Measurements from ENCODE around the gene BTNL9. TPM values are rescaled to one million over a fixed set of nuclear protein-coding genes. Genes with fewer than 3 reads are reported as not detected.

BTNL9 gene
- total and polyA plus RNA-seq, 8 donors: 11.0 to 56.1 (median 18.7) TPM

DNA sequence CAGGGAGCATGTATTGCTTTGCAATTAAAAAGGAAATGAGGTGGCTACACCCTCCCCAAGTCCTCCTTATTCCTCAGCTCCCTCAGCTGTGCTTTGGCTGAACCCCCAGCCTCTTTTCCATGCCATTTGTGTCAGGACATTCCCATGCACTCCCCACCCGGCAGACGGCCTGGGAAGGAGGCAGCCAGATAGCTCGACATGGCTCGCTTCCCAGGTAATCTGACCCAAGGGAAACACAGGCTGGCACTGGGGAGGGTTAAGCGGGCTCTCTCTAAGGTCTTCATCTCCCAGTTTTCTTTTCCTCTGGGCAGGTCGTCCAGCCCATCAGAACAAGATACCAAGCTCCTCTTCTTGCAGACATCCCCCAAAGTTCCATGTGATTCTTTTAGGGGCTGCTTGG lies 31.2 kb downstream of the BTNL9 start:
- TF ChIP-seq, protein P1, sequence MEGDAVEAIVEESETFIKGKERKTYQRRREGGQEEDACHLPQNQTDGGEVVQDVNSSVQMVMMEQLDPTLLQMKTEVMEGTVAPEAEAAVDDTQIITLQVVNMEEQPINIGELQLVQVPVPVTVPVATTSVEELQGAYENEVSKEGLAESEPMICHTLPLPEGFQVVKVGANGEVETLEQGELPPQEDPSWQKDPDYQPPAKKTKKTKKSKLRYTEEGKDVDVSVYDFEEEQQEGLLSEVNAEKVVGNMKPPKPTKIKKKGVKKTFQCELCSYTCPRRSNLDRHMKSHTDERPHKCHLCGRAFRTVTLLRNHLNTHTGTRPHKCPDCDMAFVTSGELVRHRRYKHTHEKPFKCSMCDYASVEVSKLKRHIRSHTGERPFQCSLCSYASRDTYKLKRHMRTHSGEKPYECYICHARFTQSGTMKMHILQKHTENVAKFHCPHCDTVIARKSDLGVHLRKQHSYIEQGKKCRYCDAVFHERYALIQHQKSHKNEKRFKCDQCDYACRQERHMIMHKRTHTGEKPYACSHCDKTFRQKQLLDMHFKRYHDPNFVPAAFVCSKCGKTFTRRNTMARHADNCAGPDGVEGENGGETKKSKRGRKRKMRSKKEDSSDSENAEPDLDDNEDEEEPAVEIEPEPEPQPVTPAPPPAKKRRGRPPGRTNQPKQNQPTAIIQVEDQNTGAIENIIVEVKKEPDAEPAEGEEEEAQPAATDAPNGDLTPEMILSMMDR (IDR thresholded peaks at IDR 0.05): no peak
- H3K4me3 ChIP-seq: no peak overlapping the region
- DNase-seq (no peak), ATAC-seq (no peak)
- H3K36me3 ChIP-seq: no peaks in the 10 kb centered on the region
- H3K9me3 ChIP-seq: peaks cover 0 to 2% of the 10 kb centered on the region in 2 donors
- peaks cover 4 to 51% of the 10 kb centered on the region in 2 donors for H3K27me3 ChIP-seq
- no peaks in the 10 kb centered on the region for H3K4me1 ChIP-seq
- intact Hi-C loops (cut with DNase I): no loop called here
- H3K27ac ChIP-seq: no peak overlapping the region

DNA sequence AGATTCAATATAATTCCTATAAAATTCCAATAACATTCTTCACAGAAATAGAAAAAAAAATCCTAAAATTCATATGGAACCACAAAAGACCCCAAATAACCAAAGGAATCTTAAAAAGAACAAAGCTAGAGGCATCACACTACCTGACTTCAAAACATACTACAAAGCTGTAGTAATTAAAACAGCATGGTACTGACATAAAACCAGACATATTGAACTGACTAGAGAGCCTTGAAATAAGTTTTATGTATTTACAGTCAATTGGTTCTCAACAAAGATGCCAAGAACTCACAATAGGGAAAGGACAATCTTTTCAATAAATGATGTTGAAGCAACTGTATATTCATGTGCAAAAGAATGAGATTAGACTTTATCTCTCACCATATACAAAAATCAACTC lies 36.9 kb downstream of the BTNL9 start:
- ATAC-seq (no peak), DNase-seq (no peak)
- no peak overlapping the region for H3K27ac ChIP-seq
- no peaks in the 10 kb centered on the region for H3K4me1 ChIP-seq
- H3K9me3 ChIP-seq: peaks cover 0 to 12% of the 10 kb centered on the region in 2 donors
- H3K27me3 ChIP-seq: peaks cover 0 to 18% of the 10 kb centered on the region in 2 donors
- intact Hi-C loops (cut with DNase I): no loop called here
- H3K4me3 ChIP-seq: no peak overlapping the region
- H3K36me3 ChIP-seq: no peaks in the 10 kb centered on the region
- TF ChIP-seq, protein P1 (IDR thresholded peaks at IDR 0.05): no peak

DNA sequence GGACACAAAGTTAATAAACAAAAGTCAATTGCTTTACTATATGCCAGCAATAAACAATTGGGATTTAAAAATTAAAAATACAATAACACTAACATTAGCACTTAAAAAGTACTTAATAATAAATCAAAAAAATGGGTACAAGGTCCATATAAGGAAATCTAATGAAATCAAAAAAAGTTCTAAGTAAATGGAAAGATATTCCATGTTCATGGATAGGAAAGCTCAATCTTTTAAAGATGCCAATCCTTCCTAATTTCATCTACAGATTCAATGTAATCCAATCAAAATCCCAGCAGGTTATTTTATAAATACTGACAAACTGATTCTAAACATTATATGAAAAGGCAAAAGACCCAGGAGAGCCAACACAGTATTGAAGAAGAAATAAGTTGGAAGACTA lies 41.9 kb downstream of the BTNL9 start:
- Histone ChIP-seq H3K36me3 (no peaks in the 10 kb centered on the region), H3K9me3 (peaks cover 0 to 3% of the 10 kb centered on the region in 2 donors), H3K27me3 (peaks cover 0 to 45% of the 10 kb centered on the region in 2 donors), H3K4me1 (no peaks in the 10 kb centered on the region), H3K27ac (no peak overlapping the region), H3K4me3 (no peak overlapping the region)
- TF ChIP-seq, protein P1 (IDR thresholded peaks at IDR 0.05): no peak
- no peak for ATAC-seq
- intact Hi-C loops (cut with DNase I): no loop called here
- DNase-seq: no peak

DNA sequence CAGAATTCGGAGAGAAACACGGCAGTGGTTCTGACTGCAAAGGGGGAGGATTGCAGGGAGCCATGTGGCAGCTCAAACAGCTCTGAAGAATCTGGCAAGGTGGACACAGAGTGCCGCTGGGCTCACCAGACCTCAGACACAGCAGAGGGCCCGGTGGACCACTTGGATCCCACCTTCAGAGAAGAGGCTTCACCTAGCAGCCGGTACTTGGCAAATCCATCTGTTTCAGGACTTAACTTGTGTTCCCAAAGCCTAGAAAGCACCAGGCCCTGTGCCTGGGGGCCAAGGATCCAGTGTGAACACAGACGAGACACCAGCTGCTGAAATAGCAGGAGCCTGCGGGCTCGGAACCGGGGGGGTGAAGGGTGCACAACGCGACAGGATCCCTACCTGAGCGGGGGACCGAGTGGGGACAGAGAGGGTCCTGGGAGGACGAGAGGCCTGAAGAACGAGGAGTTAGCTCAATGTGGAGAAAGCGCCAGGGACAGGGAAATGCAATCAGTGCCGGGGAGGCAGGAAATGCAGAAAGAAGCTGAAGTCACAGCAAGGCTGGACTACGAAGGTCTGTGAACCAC lies 44.6 kb downstream of the BTNL9 start:
- H3K27me3 ChIP-seq: peaks cover 0 to 45% of the 10 kb centered on the region in 2 donors
- intact Hi-C loops (cut with DNase I): no loop called here
- no peaks in the 10 kb centered on the region for H3K36me3 ChIP-seq
- TF ChIP-seq, protein P1 (IDR thresholded peaks at IDR 0.05): no peak
- ATAC-seq: no peak
- no peaks in the 10 kb centered on the region for H3K9me3 ChIP-seq
- no peaks in the 10 kb centered on the region for H3K4me1 ChIP-seq
- H3K27ac ChIP-seq: no peak overlapping the region
- no peak for DNase-seq
- H3K4me3 ChIP-seq: no peak overlapping the region

DNA sequence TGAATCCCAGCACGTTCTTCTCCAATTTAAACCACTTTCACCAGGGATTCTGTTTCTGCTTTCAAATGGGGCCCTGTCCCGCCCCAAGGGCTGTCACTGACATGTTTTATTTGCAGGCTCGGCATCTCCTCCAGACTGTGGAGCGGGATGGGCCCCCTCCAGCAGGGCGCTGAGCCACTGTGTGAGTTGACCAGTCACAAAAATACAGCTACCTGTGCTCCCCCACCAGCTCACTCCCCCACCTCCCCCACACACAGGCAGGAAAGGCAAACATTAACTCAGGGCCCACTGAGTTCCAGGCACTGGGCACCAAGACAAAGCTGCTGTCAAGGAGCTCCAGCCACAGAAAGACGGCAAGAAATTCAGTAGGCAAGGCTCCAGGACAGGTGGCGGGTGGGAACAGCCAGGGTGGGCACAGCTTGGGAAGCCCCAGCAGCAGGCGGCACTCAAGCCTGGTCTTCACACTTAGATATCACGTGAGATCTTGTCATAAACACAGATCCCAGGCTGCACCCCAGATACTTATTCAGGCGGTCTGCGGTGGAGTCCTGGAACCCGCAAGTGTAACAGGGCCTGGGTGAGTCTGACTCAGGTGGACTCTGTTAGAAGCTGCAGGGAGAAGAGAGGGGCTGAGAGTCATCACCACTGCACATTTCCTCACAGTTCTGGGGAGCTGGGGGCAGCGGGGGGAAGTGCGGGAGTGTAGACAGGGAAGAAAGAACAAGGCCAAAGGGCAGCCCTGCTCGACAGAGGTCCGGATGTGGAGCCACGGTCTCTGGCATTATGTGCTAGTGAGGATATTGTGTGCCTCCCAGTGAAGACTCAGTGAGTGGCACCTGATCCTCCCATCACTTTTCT lies 46.2 kb downstream of the BTNL9 start:
- no peaks in the 10 kb centered on the region for H3K4me1 ChIP-seq
- H3K27ac ChIP-seq: no peak overlapping the region
- TF ChIP-seq, protein P1 (IDR thresholded peaks at IDR 0.05): no peak
- no peaks in the 10 kb centered on the region for H3K9me3 ChIP-seq
- peaks cover 0 to 39% of the 10 kb centered on the region in 2 donors for H3K27me3 ChIP-seq
- H3K4me3 ChIP-seq: no peak overlapping the region
- no peaks in the 10 kb centered on the region for H3K36me3 ChIP-seq
- DNase-seq: no peak
- intact Hi-C loops (cut with DNase I): no loop called here
- no peak for ATAC-seq
